CD14-positive monocyte (primary cell): Measurements from ENCODE around the gene CACNA1C. TPM values are rescaled to one million over a fixed set of nuclear protein-coding genes. Genes with fewer than 3 reads are reported as not detected.

Source experiments
- DNase-seq, 3 donors: peaks; one replicate each; pipeline ENCODE4 v3.0.0-alpha.2; 2011 to 2022
- H2AFZ ChIP-seq: 2 replicates; pipeline ENCODE4 v1.6.0; 2012; ENCODE audit warnings: mild to moderate bottlenecking, low read depth, low read length, inconsistent platforms; ENCODE audit not compliant: insufficient read depth, poor library complexity, severe bottlenecking
- H3K27ac ChIP-seq, 2 donors: 1 replicate in 1 of 2; 2 replicates in 1 of 2; pipeline ENCODE4 v1.5.1; 2012 to 2013; ENCODE audit warnings: low read length in 2 of 2, control low read depth in 1 of 2, inconsistent platforms in 1 of 2, low read depth in 1 of 2, mild to moderate bottlenecking in 1 of 2
- H3K27me3 ChIP-seq, 2 donors: one replicate each; pipeline versions ENCODE4 v1.6.0 to v1.6.1; 2011 to 2013; ENCODE audit warnings: low read length in 2 of 2; ENCODE audit not compliant: control insufficient read depth in 2 of 2, insufficient read depth in 2 of 2
- H3K36me3 ChIP-seq, 2 donors: replicated peaks in 1 of 2; 1 replicate in 1 of 2; 2 replicates in 1 of 2; pipeline versions ENCODE4 v1.5.1 to v1.6.1; 2012 to 2013; ENCODE audit warnings: low read length in 2 of 2, control low read depth in 1 of 2, inconsistent platforms in 1 of 2, mild to moderate bottlenecking in 1 of 2; ENCODE audit not compliant: insufficient read depth in 2 of 2, control insufficient read depth in 1 of 2
- H3K4me1 ChIP-seq, 2 donors: 1 replicate in 1 of 2; 2 replicates in 1 of 2; pipeline versions ENCODE4 v1.5.1 to v1.6.1; 2012 to 2013; ENCODE audit warnings: low read length in 2 of 2, control low read depth in 1 of 2, inconsistent platforms in 1 of 2, mild to moderate bottlenecking in 1 of 2, moderate library complexity in 1 of 2; ENCODE audit not compliant: insufficient read depth in 2 of 2, control insufficient read depth in 1 of 2
- H3K4me2 ChIP-seq: replicated peaks from 2 replicates; pipeline ENCODE3; 2012; ENCODE audit warnings: low read length, moderate library complexity, mild to moderate bottlenecking; ENCODE audit not compliant: poor library complexity, severe bottlenecking; ENCODE audit errors: extremely low read depth
- H3K4me3 ChIP-seq, 3 experiments: fragments of 200-600 bp in 1 of 3; sonication (generic) in 1 of 3; replicated peaks in 1 of 3; 1 replicate in 2 of 3; 2 replicates in 1 of 3; pipeline ENCODE4 v1.5.1; 2011 to 2013; ENCODE audit warnings: low read length in 3 of 3, mild to moderate bottlenecking in 3 of 3, control low read depth in 2 of 3, low read depth in 2 of 3, inconsistent platforms in 1 of 3, moderate library complexity in 1 of 3
- H3K79me2 ChIP-seq: 2 replicates; pipeline ENCODE4 v1.6.0; 2012; ENCODE audit warnings: mild to moderate bottlenecking, control low read depth, inconsistent platforms, low read length, moderate library complexity; ENCODE audit not compliant: insufficient read depth
- H3K9ac ChIP-seq: 2 replicates; pipeline ENCODE4 v1.6.0; 2017; ENCODE audit warnings: low read length, mild to moderate bottlenecking; ENCODE audit not compliant: insufficient read depth, poor library complexity, severe bottlenecking
- H3K9me3 ChIP-seq, 2 donors: replicated peaks in 1 of 2; 1 replicate in 1 of 2; 2 replicates in 1 of 2; pipeline versions ENCODE4 v1.5.1 to v1.6.1; 2012 to 2013; ENCODE audit warnings: low read length in 2 of 2, control low read depth in 1 of 2; ENCODE audit not compliant: control insufficient read depth in 1 of 2, insufficient read depth in 1 of 2
- H4K20me1 ChIP-seq: 2 replicates; pipeline ENCODE4 v1.6.0; 2012; ENCODE audit warnings: mild to moderate bottlenecking, low read length, control low read depth, moderate library complexity; ENCODE audit not compliant: insufficient read depth
- H3K27ac Mint-ChIP-seq, 7 donors: one replicate each; pipeline ENCODE4 v1.8.0; 2020; ENCODE audit warnings: mild to moderate bottlenecking in 7 of 7, mixed read lengths in 7 of 7, moderate library complexity in 6 of 7, inconsistent platforms in 2 of 7
- H3K27me3 Mint-ChIP-seq, 3 donors: one replicate each; pipeline ENCODE4 v1.8.0; 2021 to 2022; ENCODE audit warnings: low read depth in 3 of 3, mild to moderate bottlenecking in 3 of 3, mixed read lengths in 3 of 3, moderate library complexity in 3 of 3, inconsistent platforms in 1 of 3
- H3K36me3 Mint-ChIP-seq, 2 donors: one replicate each; pipeline ENCODE4 v1.8.0; 2020; ENCODE audit warnings: mixed read lengths in 2 of 2, inconsistent platforms in 1 of 2, mild to moderate bottlenecking in 1 of 2
- H3K4me1 Mint-ChIP-seq: one replicate; pipeline ENCODE4 v1.8.0; 2020; ENCODE audit warnings: mild to moderate bottlenecking, mixed read lengths
- H3K4me3 Mint-ChIP-seq, 2 donors: one replicate each; pipeline ENCODE4 v1.8.0; 2020; ENCODE audit warnings: mild to moderate bottlenecking in 2 of 2, mixed read lengths in 2 of 2, moderate library complexity in 1 of 2
- H3K9me3 Mint-ChIP-seq, 7 donors: one replicate each; pipeline ENCODE4 v1.8.0; 2020 to 2022; ENCODE audit warnings: mixed read lengths in 7 of 7, mild to moderate bottlenecking in 6 of 7, moderate library complexity in 6 of 7, inconsistent platforms in 2 of 7
- CTCF ChIP-seq: fragments of 200-600 bp; IDR thresholded peaks from one replicate; pipeline ENCODE4 v1.8.0; 2022; ENCODE audit warnings: antibody characterized with exemption, mild to moderate bottlenecking
- WGBS: methylation state at CpG from one replicate; pipeline ENCODE4 v1.1.5; 2013; ENCODE audit warnings: missing lambda C conversion rate; ENCODE audit not compliant: insufficient coverage; 5-methylcytosine and 5-hydroxymethylcytosine counted together
- intact Hi-C, 2 donors: fragments of 100-400 bp; cut with micrococcal nuclease; formaldehyde crosslinking; loops; one replicate each; pipeline versions ENCODE4 v1.15.0 to v1.15.1; 2023
- polyA plus RNA-seq, 3 donors: library from polyadenylated mRNA; depleted of rRNA in 1 of 3; unstranded in 2 of 3; stranded (reverse) in 1 of 3; fragments of 300-500 nt in 2 of 3; fragments of >200 nt in 1 of 3; fragmentation: Illumina TruSeq in 2 of 3; gene quantifications; 1 replicate in 2 of 3; 2 replicates in 1 of 3; pipeline ENCODE4 v1.2.3, GENCODE V29; 2012 to 2021

CACNA1C gene
- polyA plus RNA-seq, 3 donors, result not detected

- H3K4me2 ChIP-seq, result no peak overlapping the region
- H3K4me1 ChIP-seq, result peaks cover 4 to 5% of the 10 kb centered on the region in 2 donors
- H3K27ac Mint-ChIP-seq, result no peak overlapping the region
- no peak overlapping the region for H3K4me3 ChIP-seq
- intact Hi-C loops, result no loop called here
- no peaks in the 10 kb centered on the region for H3K27me3 ChIP-seq
- H3K4me3 Mint-ChIP-seq, result no peak overlapping the region
- H3K9me3 Mint-ChIP-seq, result no peaks in the 10 kb centered on the region
- H3K27me3 Mint-ChIP-seq, result peaks cover 0 to 7% (median 4%) of the 10 kb centered on the region in 3 donors
- no peaks in the 10 kb centered on the region for H3K79me2 ChIP-seq
- no peaks in the 10 kb centered on the region for H3K36me3 ChIP-seq
- H2AFZ ChIP-seq, result no peak overlapping the region
- no peak for TF ChIP-seq CTCF
- H3K9me3 ChIP-seq, result no peaks in the 10 kb centered on the region
- WGBS, result 86% methylated on average over 7 of the region's 10 CpGs
- no peak overlapping the region for H3K27ac ChIP-seq
- H3K9ac ChIP-seq, result no peak overlapping the region
- H3K4me1 Mint-ChIP-seq, result peaks cover 5% of the 10 kb centered on the region
- no peak for DNase-seq
- H3K36me3 Mint-ChIP-seq, result no peaks in the 10 kb centered on the region
- H4K20me1 ChIP-seq, result no peaks in the 10 kb centered on the region
Measured at GRCh38 chr12:2672863-2673262, 620.1 kb downstream of the CACNA1C start.

- H3K4me1 Mint-ChIP-seq, result peaks cover 5% of the 10 kb centered on the region
- TF ChIP-seq CTCF, result no peak
- no peaks in the 10 kb centered on the region for H3K79me2 ChIP-seq
- peaks cover 4 to 5% of the 10 kb centered on the region in 2 donors for H3K4me1 ChIP-seq
- H3K27me3 Mint-ChIP-seq, result peaks cover 0 to 5% (median 4%) of the 10 kb centered on the region in 3 donors
- no peak overlapping the region for H3K9ac ChIP-seq
- H3K27me3 ChIP-seq, result no peaks in the 10 kb centered on the region
- 64% methylated on average over 15 of the region's 18 CpGs for WGBS
- H2AFZ ChIP-seq, result no peak overlapping the region
- DNase-seq, result no peak
- no peaks in the 10 kb centered on the region for H3K36me3 ChIP-seq
- no peaks in the 10 kb centered on the region for H3K9me3 Mint-ChIP-seq
- intact Hi-C loops, result no loop called here
- H3K9me3 ChIP-seq, result no peaks in the 10 kb centered on the region
- no peak overlapping the region for H3K4me3 Mint-ChIP-seq
- H4K20me1 ChIP-seq, result no peaks in the 10 kb centered on the region
- no peak overlapping the region for H3K4me2 ChIP-seq
- H3K4me3 ChIP-seq, result no peak overlapping the region
- no peak overlapping the region for H3K27ac ChIP-seq
- H3K27ac Mint-ChIP-seq, result no peak overlapping the region
- no peaks in the 10 kb centered on the region for H3K36me3 Mint-ChIP-seq
Measured at GRCh38 chr12:2673966-2674810, 621.4 kb downstream of the CACNA1C start.
